HG02623 (cell line): ENCODE results near the gene KANK2.
"Not testable (repeated sequence)": the region's sequence is repeated elsewhere in the genome, so short reads cannot be mapped to it uniquely, and the experiment has no call there.

ENCODE experiments used
- ATAC-seq: cut with Tn5 transposase; IDR thresholded peaks from one replicate; pipeline ENCODE4 v1.9.1; 2021; ENCODE audit warnings: moderate library complexity; ENCODE audit not compliant: unreplicated experiment

The KANK2 gene

DNA sequence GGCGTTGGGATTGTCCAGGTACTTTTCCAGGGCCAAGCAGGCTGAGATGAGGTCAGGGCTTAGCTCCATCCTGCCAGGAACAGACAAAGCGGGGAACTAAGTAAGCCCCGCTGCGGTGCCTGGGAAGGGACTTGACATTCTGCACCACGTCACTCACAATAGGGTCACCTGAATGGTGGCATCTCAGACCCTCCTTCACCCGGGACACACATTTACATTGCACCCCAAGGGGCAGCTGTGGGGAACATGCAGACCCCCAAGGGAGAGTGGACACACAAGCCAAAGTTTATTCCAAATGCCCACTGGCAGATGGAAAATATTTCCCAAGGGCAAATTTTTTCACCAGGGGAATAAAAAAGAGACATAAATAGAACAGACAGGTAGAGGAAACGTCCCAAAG is 21.4 kb downstream of the KANK2 start:
- ATAC-seq, result no peak

DNA sequence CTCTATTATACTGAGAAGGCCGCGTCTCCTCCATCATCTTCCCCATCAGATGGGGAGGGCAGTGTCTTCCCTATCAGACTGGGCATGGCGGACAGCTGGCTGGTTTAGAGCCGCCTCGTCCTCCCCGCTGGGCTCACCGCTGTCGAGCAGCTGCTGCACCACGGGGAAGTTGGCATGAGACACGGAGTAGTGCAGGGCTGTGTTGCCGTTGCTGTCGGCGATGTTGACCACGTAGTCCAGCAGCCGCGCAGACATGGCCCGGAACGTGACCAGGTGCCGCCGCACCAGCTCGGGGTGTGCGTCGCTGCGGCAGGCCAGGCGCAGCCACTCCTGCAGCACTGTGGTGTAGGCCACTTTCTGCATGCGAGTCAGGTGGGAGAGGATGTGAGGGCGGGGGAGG is 23.0 kb downstream of the KANK2 start:
- no peak for ATAC-seq

- ATAC-seq, result no peak
These were observed 23.7 kb downstream of the KANK2 start for GRCh38 chr19:11173516-11174155.

GRCh38 chr19:11172576-11172975 is 24.8 kb downstream of the KANK2 start:
- ATAC-seq, result no peak

- ATAC-seq, result no peak
These were observed 26.2 kb downstream of the KANK2 start for GRCh38 chr19:11171144-11171543.

GRCh38 chr19:11169896-11170678 is 27.3 kb downstream of the KANK2 start:
- no peak for ATAC-seq

DNA sequence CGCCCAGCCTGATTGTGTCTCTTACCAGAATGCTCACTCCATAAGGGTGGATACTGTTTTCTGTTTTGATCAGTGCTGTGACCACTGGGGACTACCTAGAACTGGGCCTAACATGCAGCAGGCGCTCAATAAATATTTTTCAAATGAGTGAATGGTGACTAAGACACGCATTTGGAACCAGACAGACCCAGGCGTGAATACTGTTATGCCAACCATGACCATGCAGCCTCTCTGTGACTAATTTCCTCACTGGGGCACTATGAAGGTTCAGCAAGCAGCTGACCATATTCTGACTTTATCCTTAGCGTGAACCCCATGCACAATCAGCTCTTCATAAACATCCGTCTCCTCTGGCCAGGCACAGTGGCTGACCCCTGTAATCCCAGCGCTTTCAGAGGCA is 28.8 kb downstream of the KANK2 start:
- no peak for ATAC-seq

DNA sequence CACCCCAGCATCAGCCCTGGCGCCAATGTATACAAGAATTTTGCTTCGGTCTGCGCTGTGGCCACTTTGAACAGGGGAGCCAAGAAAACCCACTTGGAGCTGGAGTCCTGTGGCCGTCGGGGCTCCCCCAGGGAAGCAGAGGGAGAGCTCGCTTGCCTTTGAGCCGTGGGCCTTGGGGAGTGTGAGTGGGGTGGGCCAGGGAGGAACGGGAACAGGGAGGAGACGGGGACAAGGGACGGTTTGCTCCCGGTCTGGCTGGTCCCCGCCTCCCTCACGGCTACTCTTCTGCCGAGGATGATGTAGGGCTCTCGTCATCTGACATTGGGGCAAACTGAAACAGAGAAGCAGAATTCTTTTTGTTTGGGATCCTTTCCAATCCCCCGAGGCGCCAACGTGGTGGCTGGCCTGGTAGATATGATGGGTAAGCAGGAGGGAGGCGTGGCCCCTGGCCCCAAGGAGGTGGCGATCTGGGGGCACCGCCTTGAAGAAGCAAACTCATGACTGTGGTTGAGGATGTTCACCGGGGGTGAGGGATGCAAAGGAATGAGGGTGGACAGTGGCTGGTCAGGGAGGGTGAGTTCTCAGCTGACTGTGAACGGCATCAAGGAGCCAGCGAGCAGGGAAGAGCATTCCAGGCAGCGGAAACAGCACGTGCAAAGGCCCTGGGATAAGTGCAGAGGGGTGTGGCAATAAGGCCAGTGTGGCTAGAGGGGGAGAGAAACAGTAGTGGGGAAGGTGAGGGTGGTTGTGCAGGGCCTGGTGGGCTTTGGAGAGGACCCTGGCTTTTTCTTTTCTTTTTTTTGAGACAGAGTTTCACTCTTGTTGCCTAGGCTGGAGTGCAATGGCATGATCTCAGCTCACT is 30.8 kb downstream of the KANK2 start:
- ATAC-seq, result no peak

- no peak for ATAC-seq
These were observed 31.8 kb downstream of the KANK2 start for GRCh38 chr19:11165486-11166030.

- ATAC-seq, result no peak
These were observed 32.4 kb downstream of the KANK2 start for GRCh38 chr19:11164879-11165406.

GRCh38 chr19:11164296-11164695 is 33.0 kb downstream of the KANK2 start:
- ATAC-seq, result no peak

DNA sequence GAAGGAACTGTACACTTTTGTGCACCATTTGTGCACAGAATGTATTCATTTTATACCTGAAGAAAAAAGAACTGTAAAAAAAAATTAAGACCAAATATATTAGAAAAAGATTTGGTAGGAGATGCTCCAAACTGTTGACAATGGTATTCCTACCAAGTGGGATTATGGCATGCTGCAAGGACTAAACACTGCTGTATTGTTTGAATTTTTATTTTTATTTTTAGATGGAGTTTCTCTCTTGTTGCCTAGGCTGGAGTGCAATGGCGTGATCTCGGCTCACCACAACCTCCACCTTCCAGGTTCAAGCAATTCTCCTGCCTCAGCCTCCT is 36.9 kb downstream of the KANK2 start:
- not testable (repeated sequence) for ATAC-seq

DNA sequence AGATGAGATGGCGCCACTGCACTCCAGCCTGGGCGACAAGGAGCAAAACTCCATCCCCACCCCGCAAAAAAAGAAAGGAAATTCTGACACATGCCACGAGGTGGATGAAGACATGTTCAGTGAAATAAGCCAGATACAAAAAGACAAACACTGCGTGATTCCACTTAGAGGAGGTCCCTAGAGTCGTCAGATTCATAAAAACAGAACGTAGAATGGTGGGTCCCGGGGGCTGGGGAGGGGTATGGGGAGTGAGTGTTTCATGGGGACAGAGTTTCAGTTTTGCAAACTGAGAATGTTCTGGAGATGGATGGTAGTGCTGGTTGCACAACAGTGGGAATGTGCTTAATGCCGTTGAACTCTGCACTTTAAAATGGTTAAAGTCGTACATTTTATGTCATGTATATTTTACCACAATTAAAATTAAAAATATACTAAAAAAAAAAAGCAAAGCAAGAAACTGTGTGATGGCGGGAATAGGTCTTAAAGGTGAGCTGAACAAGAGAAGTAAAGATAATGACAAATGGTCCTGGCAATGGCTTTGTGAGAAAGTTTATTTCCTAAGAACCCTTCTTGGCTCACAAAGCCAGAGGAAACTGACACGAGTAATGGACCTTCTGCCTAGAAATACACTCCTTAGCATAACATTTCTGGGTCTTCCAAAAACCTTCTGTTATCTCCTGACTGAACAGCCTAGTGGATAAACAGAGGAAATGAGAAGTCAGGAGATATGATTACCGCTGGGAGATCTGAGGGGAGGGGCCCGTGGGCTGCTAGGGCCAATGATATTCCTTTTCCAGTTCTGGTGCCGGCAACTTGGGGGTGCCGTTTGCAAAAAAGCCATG is 37.5 kb downstream of the KANK2 start:
- no peak for ATAC-seq

DNA sequence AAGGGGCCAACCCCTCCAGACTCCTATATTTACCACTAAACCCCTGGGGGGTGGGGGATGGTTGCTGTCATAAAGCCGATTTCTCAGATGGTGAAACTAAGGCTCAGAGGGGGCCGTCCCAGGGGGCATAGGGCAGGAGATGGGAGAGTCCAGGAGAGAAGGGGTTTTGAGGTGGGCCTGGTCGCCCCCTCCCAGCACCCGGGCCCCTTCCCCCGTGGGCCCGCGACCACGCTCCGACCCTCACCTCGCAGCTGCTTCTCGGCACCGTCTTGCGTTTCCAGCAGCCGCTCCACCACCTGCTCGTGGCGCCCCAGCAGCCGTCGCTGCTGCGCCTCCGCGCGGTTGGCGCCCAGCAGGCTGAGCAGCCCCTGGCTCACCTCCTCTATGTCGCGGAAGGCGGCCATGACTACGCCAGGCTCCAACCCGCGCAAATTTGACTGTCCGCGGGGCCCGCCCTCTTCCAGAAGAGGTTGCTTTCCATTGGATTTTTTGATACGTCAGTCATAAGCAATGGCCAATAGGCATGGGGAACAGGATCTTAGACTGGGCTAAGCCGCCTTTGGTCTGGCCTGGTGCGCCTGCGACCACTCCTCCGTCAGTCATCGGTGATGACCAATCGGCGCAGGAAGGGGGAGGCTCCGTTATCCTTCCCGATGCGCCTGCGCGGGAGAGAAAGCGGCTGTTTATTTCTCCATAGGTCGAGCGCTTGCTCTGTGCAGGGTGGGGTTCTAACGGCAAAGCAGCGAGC is 41.8 kb downstream of the KANK2 start, which contains the start of gene SPC24:
Gene SPC24, minus strand, starts transcription at position 410 of the 748 bp plus-strand sequence. Its CDS starts 6 bp downstream, at position 404.
- ATAC-seq, result peak; percentile 98

- ATAC-seq, result no peak
These were observed 42.7 kb downstream of the KANK2 start for GRCh38 chr19:11154683-11155047.

DNA sequence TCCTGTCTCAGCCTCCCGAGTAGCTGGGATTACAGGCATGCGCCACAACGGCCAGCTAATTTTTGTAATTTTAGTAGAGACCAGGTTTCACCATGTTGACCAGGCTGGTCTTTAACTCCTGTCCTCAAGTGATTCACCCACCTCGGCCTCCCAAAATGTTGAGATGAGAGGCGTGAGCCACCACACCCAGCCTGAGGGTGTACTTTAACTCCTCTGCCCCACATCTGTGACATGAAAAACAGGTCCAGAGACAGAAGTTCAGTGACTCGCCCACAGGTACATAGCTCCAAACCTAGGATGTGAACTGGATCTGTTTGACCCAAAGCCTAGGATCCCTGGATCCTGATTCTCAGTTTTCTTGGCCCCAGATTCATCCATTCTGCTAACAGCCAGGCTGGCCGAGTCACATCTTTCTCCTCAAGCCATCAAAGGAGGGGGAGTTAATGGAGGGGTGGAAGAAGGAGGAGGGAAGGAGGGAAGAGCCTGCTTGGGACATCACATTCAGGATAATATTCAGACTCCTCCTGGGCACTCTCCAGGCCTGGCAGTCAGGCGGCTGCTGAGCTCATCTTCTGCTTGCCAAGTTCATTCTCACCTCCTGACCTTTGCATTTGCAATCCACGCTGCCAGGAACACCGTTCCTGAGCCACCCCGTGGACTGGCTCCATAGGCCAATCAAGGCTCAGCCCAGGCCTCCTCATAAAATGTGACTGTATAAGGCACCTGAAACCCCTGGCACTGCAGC is 44.9 kb downstream of the KANK2 start:
- no peak for ATAC-seq

DNA sequence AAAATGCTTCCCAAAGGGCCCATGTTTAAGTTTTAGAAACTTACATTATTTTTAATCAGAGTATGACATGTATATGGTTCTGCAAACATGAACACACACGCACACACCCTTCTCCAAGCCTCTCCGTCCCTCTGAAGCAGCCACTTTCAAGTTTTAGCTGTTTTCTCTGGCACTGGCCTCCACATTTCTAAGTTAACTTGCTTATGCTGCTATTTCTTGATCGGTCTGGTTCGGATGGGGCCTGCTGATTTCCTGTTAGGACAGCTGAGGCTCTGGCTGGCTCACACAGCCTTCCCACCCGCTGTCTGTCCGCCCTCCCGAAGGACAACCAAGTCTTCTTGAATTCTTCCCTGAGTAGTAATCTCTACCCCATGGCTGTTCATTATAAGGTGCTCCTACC is 46.2 kb downstream of the KANK2 start:
- no peak for ATAC-seq

GRCh38 chr19:11148001-11148400 is 49.3 kb downstream of the KANK2 start:
- ATAC-seq, result no peak

DNA sequence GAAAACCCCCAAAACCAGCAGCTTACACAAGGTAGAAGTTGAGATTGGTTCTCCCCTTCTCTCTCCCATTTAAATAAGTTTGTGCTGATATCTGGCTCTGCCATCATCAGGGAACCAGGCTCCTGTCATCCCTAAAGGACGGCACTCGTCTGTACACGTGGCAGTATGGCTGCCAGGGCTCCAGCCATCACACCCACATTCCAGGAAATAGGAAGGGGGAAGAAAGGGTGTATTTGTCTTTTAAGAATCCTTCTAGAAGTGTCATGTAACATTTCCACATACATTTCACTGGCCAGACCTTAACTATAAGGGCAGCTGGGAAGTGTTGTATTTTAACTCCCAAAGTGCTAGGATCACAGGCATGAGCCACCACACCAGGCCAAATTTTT is 51.8 kb downstream of the KANK2 start:
- no peak for ATAC-seq
